ENCODE measurements around the gene LRRC14B. TPM values are rescaled to one million over a fixed set of nuclear protein-coding genes. Genes with fewer than 3 reads are reported as not detected.

The LRRC14B gene
- total RNA-seq, 1 experiment from 2014 or later, result not detected

DNA sequence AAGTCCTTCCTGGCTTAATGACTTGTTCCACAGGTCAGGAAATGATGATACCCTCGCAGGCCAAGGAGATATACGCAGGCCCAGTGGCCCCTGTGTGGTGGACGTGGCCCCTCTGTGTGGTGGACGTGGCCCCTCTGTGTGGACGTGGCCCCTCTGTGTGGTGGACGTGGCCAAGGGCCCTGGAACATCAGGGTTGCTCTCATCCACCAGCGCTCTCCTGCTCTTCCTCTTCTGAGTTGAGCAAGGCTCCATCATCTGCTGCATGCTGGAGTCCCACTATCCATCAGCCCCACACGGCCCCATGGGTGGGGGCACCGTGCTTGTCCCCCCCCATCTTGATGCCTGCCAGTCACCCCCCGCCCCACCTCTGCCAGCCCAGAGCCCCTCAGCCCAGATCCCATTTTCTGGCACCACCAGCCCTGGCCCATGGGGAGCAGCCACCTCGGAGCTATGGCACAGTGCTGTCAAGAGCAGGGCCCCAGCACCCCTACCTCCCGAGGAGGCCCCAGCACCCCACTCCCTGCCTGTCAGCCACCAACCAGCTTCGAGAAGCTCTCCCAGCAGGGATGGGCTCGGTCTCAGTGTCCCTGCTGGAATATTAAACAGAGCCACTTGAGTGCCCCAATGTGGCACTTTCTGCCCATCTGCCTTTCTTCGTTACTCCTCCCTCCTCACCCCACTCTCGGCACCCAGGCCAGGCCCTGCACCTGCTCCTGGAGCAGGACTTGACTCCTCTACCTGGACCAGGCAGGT lies 8.1 kb downstream of the LRRC14B start:
- no peak overlapping the region for H3K4me3 ChIP-seq (ENCODE audit: low read length)
- H3K79me2 ChIP-seq (ENCODE audit: low read length), result no peaks in the 10 kb centered on the region
- DNase-seq, result no peak

DNA sequence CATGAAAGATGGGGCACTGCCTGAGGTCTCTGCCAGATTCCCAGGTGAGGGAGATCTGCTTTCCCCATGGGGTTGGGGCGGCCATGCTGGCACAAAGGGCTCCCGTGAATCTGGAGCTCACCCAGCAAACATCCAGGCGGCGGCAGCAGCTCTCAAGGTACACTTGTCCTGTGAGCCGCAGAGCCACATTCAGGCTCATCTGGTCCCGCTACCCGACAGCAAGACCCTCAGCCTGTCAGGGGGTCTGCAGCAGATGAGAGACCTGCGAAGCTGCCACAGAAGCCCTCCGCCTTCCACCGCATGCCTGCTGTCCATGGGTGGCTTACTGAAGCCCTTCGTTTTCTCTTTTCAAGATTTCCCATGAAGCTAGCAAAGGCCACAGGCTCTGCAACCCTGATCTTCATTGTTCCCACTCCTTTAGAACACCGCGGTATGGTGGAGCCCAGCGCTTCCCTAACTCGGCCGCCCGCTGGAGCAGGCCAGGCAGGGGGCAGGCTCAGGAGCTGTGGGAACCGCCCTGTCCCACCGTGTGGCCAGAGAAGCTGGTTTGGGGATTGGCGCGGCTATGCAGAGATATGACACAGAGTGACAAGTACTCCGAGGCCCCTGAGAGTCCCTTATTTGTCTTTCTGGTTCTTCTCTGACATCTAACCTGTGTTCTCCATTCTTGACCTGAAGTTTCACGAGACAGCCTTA lies 8.8 kb downstream of the LRRC14B start:
- TF ChIP-seq EZH2 (IDR thresholded peaks at IDR 0.05; ENCODE audit: low read length, unreplicated experiment) (no peak), CTCF (conservative IDR thresholded peaks at IDR 0.05; ENCODE audit: low read depth, low read length) (no peak), EZH2phosphoT487 (IDR thresholded peaks at IDR 0.05; ENCODE audit: borderline replicate concordance, low read length) (no peak)

More for the DNA sequence above, 8.1 kb downstream of the LRRC14B start:
- Histone ChIP-seq H3K27me3 (ENCODE audit: low read length) (no peaks in the 10 kb centered on the region), H3K4me2 (ENCODE audit: low read length) (no peak overlapping the region), H3K9me2 (replicated peaks; ENCODE audit: low read length) (no peaks in the 10 kb centered on the region), H3K4me1 (ENCODE audit: insufficient read depth, low read length) (no peaks in the 10 kb centered on the region), H3K27ac (ENCODE audit: low read length) (no peak overlapping the region), H2AFZ (ENCODE audit: low read length) (no peak overlapping the region), H4K20me1 (ENCODE audit: low read length) (no peaks in the 10 kb centered on the region), H3K36me3 (ENCODE audit: low read depth, low read length) (0 out of 2 replicates have a peak, but pooled peaks cover 1% of the 10 kb centered on the region), H3K9ac (ENCODE audit: low read length) (no peak overlapping the region), H3F3A (ENCODE audit: low read length, unreplicated experiment) (no peaks in the 10 kb centered on the region), H3K9me3 (ENCODE audit: low read length) (no peaks in the 10 kb centered on the region)
- TF ChIP-seq CTCF (conservative IDR thresholded peaks at IDR 0.05; ENCODE audit: low read depth, low read length), result no peak
- TF ChIP-seq EZH2 (IDR thresholded peaks at IDR 0.05; ENCODE audit: low read length, unreplicated experiment), result no peak
- TF ChIP-seq EZH2phosphoT487 (IDR thresholded peaks at IDR 0.05; ENCODE audit: borderline replicate concordance, low read length), result no peak
- POLR2A ChIA-PET (ENCODE audit: unreplicated experiment), result no interaction called here
- intact Hi-C loops (cut with micrococcal nuclease), result no loop called here
- no TSS peak for BruUV-seq (replicated peaks)
- ATAC-seq, result no peak
- CTCF ChIA-PET, result no interaction called here

GRCh38 chr5:200985-201384 lies 9.7 kb downstream of the LRRC14B start:
- Histone ChIP-seq H3K4me1 (ENCODE audit: insufficient read depth, low read length) (no peaks in the 10 kb centered on the region), H4K20me1 (ENCODE audit: low read length) (no peaks in the 10 kb centered on the region), H3K9ac (ENCODE audit: low read length) (no peak overlapping the region), H3K27ac (ENCODE audit: low read length) (no peak overlapping the region), H3K79me2 (ENCODE audit: low read length) (peaks cover 7% of the 10 kb centered on the region), H3K4me2 (ENCODE audit: low read length) (no peak overlapping the region), H3K36me3 (ENCODE audit: low read depth, low read length) (peaks cover 14% of the 10 kb centered on the region; the same call in 1 of the 2 replicates), H2AFZ (ENCODE audit: low read length) (no peak overlapping the region), H3K9me2 (replicated peaks; ENCODE audit: low read length) (no peaks in the 10 kb centered on the region), H3F3A (ENCODE audit: low read length, unreplicated experiment) (no peaks in the 10 kb centered on the region), H3K4me3 (ENCODE audit: low read length) (no peak overlapping the region), H3K27me3 (ENCODE audit: low read length) (no peaks in the 10 kb centered on the region), H3K9me3 (ENCODE audit: low read length) (no peaks in the 10 kb centered on the region)
- no TSS peak for BruUV-seq (replicated peaks)
- DNase-seq (no peak), ATAC-seq (no peak)
- ChIA-PET CTCF (no interaction called here), POLR2A (ENCODE audit: unreplicated experiment) (no interaction called here)
- intact Hi-C loops (cut with micrococcal nuclease), result no loop called here
- TF ChIP-seq CTCF (conservative IDR thresholded peaks at IDR 0.05; ENCODE audit: low read depth, low read length), result no peak

More for the DNA sequence above, 8.8 kb downstream of the LRRC14B start:
- DNase-seq (no peak), ATAC-seq (no peak)
- intact Hi-C loops (cut with micrococcal nuclease), result no loop called here
- H2AFZ ChIP-seq (ENCODE audit: low read length), result no peak overlapping the region
- H3K4me2 ChIP-seq (ENCODE audit: low read length), result no peak overlapping the region
- ChIA-PET CTCF (no interaction called here), POLR2A (ENCODE audit: unreplicated experiment) (no interaction called here)
- H3K4me3 ChIP-seq (ENCODE audit: low read length), result no peak overlapping the region
- H3K4me1 ChIP-seq (ENCODE audit: insufficient read depth, low read length), result no peaks in the 10 kb centered on the region
- peaks cover 7% of the 10 kb centered on the region; the same call in 1 of the 2 replicates for H3K36me3 ChIP-seq (ENCODE audit: low read depth, low read length)
- no TSS peak for BruUV-seq (replicated peaks)
- H3K79me2 ChIP-seq (ENCODE audit: low read length), result no peaks in the 10 kb centered on the region
- no peaks in the 10 kb centered on the region for H3K9me3 ChIP-seq (ENCODE audit: low read length)
- H3F3A ChIP-seq (ENCODE audit: low read length, unreplicated experiment), result no peaks in the 10 kb centered on the region
- H3K27me3 ChIP-seq (ENCODE audit: low read length), result no peaks in the 10 kb centered on the region
- no peak overlapping the region for H3K27ac ChIP-seq (ENCODE audit: low read length)
- no peaks in the 10 kb centered on the region for H4K20me1 ChIP-seq (ENCODE audit: low read length)
- H3K9me2 ChIP-seq (replicated peaks; ENCODE audit: low read length), result no peaks in the 10 kb centered on the region
- no peak overlapping the region for H3K9ac ChIP-seq (ENCODE audit: low read length)

Data from PC-3 (cell line).